Renal cortical epithelial cell (primary cell): Measurements from ENCODE around the gene OR8B12. TPM values are rescaled to one million over a fixed set of nuclear protein-coding genes. Genes with fewer than 3 reads are reported as not detected.
A peak's percentile ranks its signal among the peaks of the same experiment; 100 is the strongest.

Experiments
- DNase-seq: peaks from one replicate; pipeline ENCODE4 v3.0.0-alpha.2; 2011; ENCODE audit warnings: low read depth
- total RNA-seq: library from RNA; depleted of rRNA; stranded (reverse); fragments of >200 nt; gene quantifications from 2 replicates; pipeline ENCODE4 v1.2.3, GENCODE V29; 2014

The OR8B12 gene, protein sequence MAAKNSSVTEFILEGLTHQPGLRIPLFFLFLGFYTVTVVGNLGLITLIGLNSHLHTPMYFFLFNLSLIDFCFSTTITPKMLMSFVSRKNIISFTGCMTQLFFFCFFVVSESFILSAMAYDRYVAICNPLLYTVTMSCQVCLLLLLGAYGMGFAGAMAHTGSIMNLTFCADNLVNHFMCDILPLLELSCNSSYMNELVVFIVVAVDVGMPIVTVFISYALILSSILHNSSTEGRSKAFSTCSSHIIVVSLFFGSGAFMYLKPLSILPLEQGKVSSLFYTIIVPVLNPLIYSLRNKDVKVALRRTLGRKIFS
- not detected in 2 replicates for total RNA-seq

- no peak for DNase-seq
Observed at GRCh38 chr11:124543554-124543953, at the start of gene OR8B12. Gene OR8B12 (minus strand): TSS chr11:124543654. CDS start chr11:124543654, 0 bp downstream.

GRCh38 chr11:124592627-124593026 lies 49.2 kb upstream of the OR8B12 start:
- no peak for DNase-seq

GRCh38 chr11:124591430-124591829 lies 48.0 kb upstream of the OR8B12 start:
- no peak for DNase-seq

- peak; percentile 50 for DNase-seq
Observed at GRCh38 chr11:124586238-124586860, 42.9 kb upstream of the OR8B12 start.

DNA sequence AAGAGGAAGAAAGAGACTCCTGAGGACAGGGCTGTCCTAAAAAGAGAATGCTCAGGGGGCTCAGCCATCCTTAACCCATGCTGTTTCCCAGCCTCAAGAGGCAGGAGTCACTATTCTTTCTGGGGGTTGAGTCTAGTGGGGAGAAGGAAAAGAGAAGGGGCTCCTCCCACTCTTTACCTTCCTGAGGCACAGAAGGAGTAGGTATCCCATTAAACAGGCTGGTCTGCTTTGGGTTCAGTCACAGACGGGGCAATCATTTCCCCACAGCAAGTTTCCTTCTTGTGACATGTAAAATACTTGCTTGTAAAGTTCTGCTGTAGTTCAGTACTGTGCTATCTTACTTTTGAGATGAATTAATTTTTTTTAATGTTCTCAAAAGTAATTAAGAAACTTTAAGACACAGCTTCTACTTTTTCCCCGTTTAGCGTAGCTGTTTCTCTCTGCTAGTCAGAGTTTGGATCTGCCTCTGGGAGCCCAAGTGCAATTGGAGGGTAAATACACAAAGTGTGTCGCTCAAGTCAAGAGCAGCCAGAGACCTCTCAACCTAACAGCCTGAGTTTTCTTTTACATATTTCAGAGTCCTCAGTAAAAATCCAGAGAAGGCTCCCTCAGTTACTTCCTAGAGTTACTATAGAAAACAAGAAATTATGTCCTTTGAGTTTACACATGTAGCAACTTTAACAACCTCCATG lies 41.4 kb upstream of the OR8B12 start:
- no peak for DNase-seq

DNA sequence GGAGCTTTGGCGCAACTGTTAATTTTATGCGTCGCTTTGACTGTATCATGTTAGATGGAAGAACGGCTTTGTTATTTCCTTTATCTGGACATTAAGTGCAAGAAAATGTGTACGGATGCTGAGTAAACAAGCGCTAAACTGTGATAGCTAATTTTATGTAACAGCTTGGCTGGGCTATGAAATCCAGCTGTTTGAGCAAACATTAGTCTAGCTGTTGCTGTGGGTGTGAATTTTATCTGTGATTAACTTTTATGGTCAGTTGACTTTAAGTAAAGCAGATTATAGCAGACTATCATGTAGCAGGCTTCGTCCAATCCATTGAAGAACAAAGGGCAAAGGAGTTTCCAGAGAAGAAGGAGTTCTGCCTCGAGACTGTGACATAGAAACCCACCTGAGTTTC lies 40.3 kb upstream of the OR8B12 start:
- DNase-seq, result no peak

DNA sequence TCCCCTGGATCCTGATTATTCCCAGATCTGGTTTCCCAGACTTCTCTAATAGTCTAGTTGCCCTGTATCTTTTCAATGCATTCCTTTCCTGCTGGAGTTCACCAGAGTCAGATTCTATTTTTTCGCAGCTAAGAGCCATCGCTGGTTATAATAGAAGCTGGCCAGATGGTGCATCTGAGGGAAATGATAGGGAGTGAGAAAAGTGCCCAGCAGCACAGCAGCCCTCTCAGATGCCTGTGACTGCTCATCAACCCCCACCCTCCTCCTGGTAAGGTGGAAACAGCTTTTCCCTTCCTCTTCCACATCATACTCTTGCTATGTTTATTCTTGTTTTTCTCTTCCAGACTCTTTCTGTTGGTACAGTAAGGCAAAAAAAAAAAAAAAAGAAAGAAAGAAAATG lies 39.1 kb upstream of the OR8B12 start:
- no peak for DNase-seq

DNA sequence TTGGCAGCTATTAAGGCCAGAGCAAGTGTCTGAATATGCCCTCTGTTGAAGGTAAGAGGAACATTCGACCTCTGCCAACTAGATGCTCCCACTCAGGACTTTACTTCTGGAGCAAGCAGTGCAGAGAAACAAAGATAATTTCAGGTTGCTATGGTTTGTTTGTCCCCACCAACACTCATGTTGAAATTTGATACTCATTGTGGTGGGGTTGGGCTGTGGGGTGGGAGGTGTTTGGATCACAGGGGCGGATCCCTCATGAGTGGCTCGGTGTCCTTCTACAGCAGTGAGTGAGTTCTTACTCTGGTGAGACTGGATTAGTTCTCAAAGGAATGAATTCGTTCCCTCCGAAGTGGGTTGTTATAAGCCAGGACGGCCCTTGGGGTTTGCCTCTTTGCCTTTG lies 38.4 kb upstream of the OR8B12 start:
- DNase-seq, result no peak

GRCh38 chr11:124578761-124579160 lies 35.3 kb upstream of the OR8B12 start:
- no peak for DNase-seq

- DNase-seq, result no peak
Observed at GRCh38 chr11:124577716-124578427, 34.4 kb upstream of the OR8B12 start.

GRCh38 chr11:124570160-124570559 lies 26.7 kb upstream of the OR8B12 start:
- no peak for DNase-seq

GRCh38 chr11:124569697-124570096 lies 26.2 kb upstream of the OR8B12 start, which contains the start of gene OR8A1:
Gene OR8A1 (plus strand): TSS chr11:124569997. CDS start chr11:124570120, 123 bp downstream.
- DNase-seq, result no peak

- DNase-seq, result no peak
Observed at GRCh38 chr11:124556828-124557227, 13.4 kb upstream of the OR8B12 start.

DNA sequence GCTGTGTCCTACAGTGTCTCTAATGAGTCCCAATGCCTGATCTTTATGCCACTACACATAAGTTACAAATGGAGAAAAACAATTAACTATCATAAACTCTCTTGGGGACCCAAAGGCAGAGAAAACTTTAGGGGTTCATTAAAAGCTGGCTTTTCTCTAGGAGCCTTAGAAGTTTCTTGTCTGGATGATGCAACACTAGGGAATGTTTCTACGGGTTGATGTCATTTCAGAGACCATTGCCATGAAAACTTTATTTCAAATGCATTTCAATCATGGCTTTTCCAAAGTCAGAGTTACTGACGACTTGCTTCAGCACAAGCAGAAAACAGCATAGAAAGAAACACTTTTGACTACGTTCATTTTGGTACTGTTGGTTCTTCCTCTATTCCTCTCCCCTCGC lies 8.5 kb upstream of the OR8B12 start:
- no peak for DNase-seq

GRCh38 chr11:124551189-124551588 lies 7.7 kb upstream of the OR8B12 start:
- no peak for DNase-seq

GRCh38 chr11:124543145-124543544 lies 309 bp downstream of the OR8B12 start:
- no peak for DNase-seq

- no peak for DNase-seq
Observed at GRCh38 chr11:124541204-124541603, 2.2 kb downstream of the OR8B12 start.

GRCh38 chr11:124538019-124538418 lies 5.4 kb downstream of the OR8B12 start:
- peak; percentile 57 for DNase-seq

GRCh38 chr11:124536520-124536919 lies 6.9 kb downstream of the OR8B12 start:
- no peak for DNase-seq

GRCh38 chr11:124535552-124536232 lies 7.8 kb downstream of the OR8B12 start:
- DNase-seq, result no peak

- DNase-seq, result no peak
Observed at GRCh38 chr11:124534051-124534450, 9.4 kb downstream of the OR8B12 start.

DNA sequence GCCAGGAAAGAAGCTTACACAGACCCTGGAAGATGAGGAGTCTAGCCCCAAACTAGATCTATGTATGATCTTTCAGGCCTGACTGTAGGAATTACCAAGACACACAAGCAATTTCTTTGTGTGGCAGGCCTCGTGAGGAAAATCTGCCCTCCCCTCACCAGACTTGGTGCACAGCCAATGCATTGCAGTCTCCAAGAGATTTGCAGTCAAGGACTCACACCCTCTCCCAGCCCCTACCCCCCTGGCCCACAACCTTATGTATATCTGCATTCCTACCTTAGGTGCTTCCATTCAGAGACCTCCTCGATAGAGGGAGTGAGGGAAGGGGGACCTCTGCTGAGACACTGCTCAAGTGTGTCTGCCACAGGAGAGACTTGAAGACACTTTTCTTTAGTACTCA lies 9.8 kb downstream of the OR8B12 start:
- no peak for DNase-seq
